Ishikawa (cell line): ENCODE data around the gene PDE1C.

ENCODE experiments used
- TCF12 ChIP-seq: IDR thresholded peaks from 2 replicates; pipeline ENCODE4 v1.6.1; 2012; ENCODE audit warnings: low read depth
- TF ChIP-seq, protein P1 (sequence below): IDR thresholded peaks from 2 replicates; pipeline ENCODE4 v1.6.1; 2012; ENCODE audit warnings: low read depth, mild to moderate bottlenecking

DNA sequence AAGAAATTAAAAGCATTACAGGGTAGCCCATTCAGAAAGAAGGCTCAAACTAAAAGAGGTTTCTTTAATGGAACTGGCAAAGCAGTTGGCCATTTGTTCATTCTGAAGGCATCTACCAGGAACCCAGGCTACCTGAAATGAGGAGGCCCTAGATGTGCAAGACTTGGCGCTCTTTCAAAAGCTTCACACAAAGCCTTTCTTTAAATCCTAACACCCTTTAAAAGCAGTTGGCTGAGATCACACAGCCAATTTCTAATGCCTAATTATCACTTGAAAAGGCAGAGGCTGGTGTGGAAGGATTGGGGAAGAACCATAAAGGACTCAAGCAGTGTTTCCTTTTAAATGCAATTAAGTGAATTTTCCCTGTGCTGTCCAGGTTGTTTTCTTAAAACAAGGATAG is 360.0 kb downstream of the PDE1C start:
- TF ChIP-seq TCF12, result no peak
- TF ChIP-seq, protein P1, sequence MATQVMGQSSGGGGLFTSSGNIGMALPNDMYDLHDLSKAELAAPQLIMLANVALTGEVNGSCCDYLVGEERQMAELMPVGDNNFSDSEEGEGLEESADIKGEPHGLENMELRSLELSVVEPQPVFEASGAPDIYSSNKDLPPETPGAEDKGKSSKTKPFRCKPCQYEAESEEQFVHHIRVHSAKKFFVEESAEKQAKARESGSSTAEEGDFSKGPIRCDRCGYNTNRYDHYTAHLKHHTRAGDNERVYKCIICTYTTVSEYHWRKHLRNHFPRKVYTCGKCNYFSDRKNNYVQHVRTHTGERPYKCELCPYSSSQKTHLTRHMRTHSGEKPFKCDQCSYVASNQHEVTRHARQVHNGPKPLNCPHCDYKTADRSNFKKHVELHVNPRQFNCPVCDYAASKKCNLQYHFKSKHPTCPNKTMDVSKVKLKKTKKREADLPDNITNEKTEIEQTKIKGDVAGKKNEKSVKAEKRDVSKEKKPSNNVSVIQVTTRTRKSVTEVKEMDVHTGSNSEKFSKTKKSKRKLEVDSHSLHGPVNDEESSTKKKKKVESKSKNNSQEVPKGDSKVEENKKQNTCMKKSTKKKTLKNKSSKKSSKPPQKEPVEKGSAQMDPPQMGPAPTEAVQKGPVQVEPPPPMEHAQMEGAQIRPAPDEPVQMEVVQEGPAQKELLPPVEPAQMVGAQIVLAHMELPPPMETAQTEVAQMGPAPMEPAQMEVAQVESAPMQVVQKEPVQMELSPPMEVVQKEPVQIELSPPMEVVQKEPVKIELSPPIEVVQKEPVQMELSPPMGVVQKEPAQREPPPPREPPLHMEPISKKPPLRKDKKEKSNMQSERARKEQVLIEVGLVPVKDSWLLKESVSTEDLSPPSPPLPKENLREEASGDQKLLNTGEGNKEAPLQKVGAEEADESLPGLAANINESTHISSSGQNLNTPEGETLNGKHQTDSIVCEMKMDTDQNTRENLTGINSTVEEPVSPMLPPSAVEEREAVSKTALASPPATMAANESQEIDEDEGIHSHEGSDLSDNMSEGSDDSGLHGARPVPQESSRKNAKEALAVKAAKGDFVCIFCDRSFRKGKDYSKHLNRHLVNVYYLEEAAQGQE, result no peak
